GM23338 (cell line): ENCODE results near the gene ZNF837.

Source experiments
- ETS1 ChIP-seq: IDR thresholded peaks from 2 replicates; pipeline ENCODE4 v1.6.1; 2016; ENCODE audit warnings: antibody characterized with exemption
- EZH2 ChIP-seq: fragments of 200-600 bp; sonication (generic); IDR thresholded peaks from one replicate; pipeline ENCODE4 v1.8.0; 2017; ENCODE audit warnings: antibody characterized with exemption, mild to moderate bottlenecking, low read depth; ENCODE audit not compliant: unreplicated experiment
- EZH2phosphoT487 ChIP-seq: fragments of 200-600 bp; sonication (generic); IDR thresholded peaks from one replicate; pipeline ENCODE4 v1.8.1; 2018; ENCODE audit warnings: antibody characterized with exemption; ENCODE audit not compliant: unreplicated experiment
- POLR2AphosphoS5 ChIP-seq: IDR thresholded peaks from 2 replicates; pipeline ENCODE4 v1.6.1; 2016; ENCODE audit warnings: antibody characterized with exemption, low read depth
- ZNF462 ChIP-seq: fragments of 250-450 bp; sonication (Bioruptor Pico); IDR thresholded peaks from 2 replicates; pipeline ENCODE4 v1.5.0; 2020; ENCODE audit warnings: mild to moderate bottlenecking, moderate library complexity
- TF ChIP-seq, protein P1 (sequence below), 2 experiments: fragments of 200-600 bp in 1 of 2; sonication (generic) in 1 of 2; conservative IDR thresholded peaks; 2 replicates each; pipeline versions ENCODE4 v1.5.1 to v1.6.1; 2016 to 2017; ENCODE audit warnings: antibody characterized with exemption in 2 of 2, low read depth in 2 of 2, mild to moderate bottlenecking in 2 of 2, moderate library complexity in 1 of 2

DNA sequence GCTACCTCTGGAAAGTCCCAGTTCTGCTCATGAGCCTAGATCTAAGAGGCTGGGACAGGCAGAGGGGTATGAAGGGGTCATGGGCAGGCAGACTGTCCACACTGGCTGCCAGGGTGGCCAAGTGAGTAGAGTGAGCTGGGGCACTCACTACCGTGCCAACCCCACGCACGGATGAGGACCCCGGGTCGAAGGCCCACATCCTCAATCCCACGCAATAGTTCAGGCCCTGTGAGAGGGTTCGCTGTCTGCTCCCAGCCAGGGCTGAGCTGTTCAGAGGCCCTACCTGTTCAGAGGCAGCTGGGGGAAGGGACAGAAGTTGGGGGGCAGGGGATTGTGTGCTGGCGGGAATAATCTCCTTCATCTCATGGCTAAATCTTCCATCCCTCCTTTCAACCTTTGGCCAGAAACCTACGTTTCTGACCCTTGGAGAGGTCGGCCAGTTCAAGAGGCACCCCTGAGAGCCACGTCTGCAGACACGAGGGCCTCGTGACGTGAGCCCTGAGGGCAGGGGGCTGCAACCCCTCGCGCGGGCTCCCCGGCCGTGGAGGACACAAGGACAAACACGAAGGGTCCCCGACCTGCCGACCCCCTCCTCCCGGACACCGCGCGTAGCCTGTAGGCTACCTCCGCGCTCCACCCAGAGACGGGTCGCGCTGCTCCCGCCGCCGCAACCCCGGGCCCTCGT is 5.2 kb upstream of the ZNF837 start:
- TF ChIP-seq EZH2 (no peak), EZH2phosphoT487 (no peak), POLR2AphosphoS5 (no peak), ETS1 (no peak), ZNF462 (CRISPR knock-in tag) (no peak)
- TF ChIP-seq, protein P1, sequence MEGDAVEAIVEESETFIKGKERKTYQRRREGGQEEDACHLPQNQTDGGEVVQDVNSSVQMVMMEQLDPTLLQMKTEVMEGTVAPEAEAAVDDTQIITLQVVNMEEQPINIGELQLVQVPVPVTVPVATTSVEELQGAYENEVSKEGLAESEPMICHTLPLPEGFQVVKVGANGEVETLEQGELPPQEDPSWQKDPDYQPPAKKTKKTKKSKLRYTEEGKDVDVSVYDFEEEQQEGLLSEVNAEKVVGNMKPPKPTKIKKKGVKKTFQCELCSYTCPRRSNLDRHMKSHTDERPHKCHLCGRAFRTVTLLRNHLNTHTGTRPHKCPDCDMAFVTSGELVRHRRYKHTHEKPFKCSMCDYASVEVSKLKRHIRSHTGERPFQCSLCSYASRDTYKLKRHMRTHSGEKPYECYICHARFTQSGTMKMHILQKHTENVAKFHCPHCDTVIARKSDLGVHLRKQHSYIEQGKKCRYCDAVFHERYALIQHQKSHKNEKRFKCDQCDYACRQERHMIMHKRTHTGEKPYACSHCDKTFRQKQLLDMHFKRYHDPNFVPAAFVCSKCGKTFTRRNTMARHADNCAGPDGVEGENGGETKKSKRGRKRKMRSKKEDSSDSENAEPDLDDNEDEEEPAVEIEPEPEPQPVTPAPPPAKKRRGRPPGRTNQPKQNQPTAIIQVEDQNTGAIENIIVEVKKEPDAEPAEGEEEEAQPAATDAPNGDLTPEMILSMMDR (conservative IDR thresholded peaks at IDR 0.05; ENCODE audit: low read depth in 2 of 2): no peak
